Panc1 (cell line): ENCODE measurements around the gene SLX4IP. TPM values are rescaled to one million over a fixed set of nuclear protein-coding genes. Genes with fewer than 3 reads are reported as not detected.

Source experiments
- ATAC-seq: fragments of 200-7000 bp; cut with Tn5 transposase; 2 replicates; pipeline ENCODE4 v1.9.1; 2020; ENCODE audit warnings: mild to moderate bottlenecking, moderate library complexity
- BruUV-seq: library from RNA; stranded (reverse); fragments of 400-500 nt; replicated peaks from 2 replicates; lab custom pipeline; 2021; lab: Mats Ljungman, UMichigan
- CTCF ChIA-PET: fragments of 300-600 bp; sonication (Branson Sonifier 250); formaldehyde crosslinking; loops from one replicate; lab custom pipeline; 2022; ENCODE audit warnings: antibody characterized with exemption; lab: Charles Lee
- POLR2A ChIA-PET: fragments of 300-600 bp; sonication (Branson Sonifier 250); formaldehyde crosslinking; loops from one replicate; lab custom pipeline; 2022; ENCODE audit warnings: antibody characterized with exemption; lab: Charles Lee
- DNase-seq: peaks from one replicate; pipeline ENCODE4 v3.0.0-alpha.2; 2010; ENCODE audit warnings: low read depth, low spot score
- H3K27ac ChIP-seq: 2 replicates; pipeline ENCODE4 v1.5.1; 2011; ENCODE audit warnings: mild to moderate bottlenecking, low read length, inconsistent platforms
- H3K27me3 ChIP-seq: fragments of 200-500 bp; sonication (Bioruptor generic); 2 replicates; pipeline ENCODE4 v1.6.0; 2014; ENCODE audit warnings: low read length, inconsistent platforms; ENCODE audit not compliant: control insufficient read depth, insufficient read depth
- H3K36me3 ChIP-seq: fragments of 200-500 bp; sonication (Bioruptor generic); 2 replicates; pipeline ENCODE4 v1.5.1; 2014; ENCODE audit warnings: inconsistent platforms, mild to moderate bottlenecking, low read length, moderate library complexity; ENCODE audit not compliant: control insufficient read depth, insufficient read depth
- H3K4me1 ChIP-seq: 2 replicates; pipeline ENCODE4 v1.5.1; 2011; ENCODE audit warnings: inconsistent platforms, mild to moderate bottlenecking, low read length, moderate library complexity; ENCODE audit not compliant: control insufficient read depth, insufficient read depth
- H3K4me3 ChIP-seq, 2 experiments: 2 replicates each; pipeline ENCODE4 v1.5.1; 2011 to 2012; ENCODE audit warnings: low read depth in 2 of 2, low read length in 2 of 2, mild to moderate bottlenecking in 2 of 2, inconsistent platforms in 1 of 2, moderate library complexity in 1 of 2
- H3K9me3 ChIP-seq: fragments of 200-500 bp; sonication (Bioruptor generic); 2 replicates; pipeline ENCODE4 v1.5.1; 2014; ENCODE audit warnings: low read depth, mild to moderate bottlenecking, inconsistent platforms, low read length, moderate library complexity; ENCODE audit not compliant: control insufficient read depth, insufficient read depth
- POLR2AphosphoS5 ChIP-seq: IDR thresholded peaks from 2 replicates; pipeline ENCODE4 v1.6.1; 2012; ENCODE audit warnings: mild to moderate bottlenecking, low read depth, low read length, moderate library complexity
- SIN3A ChIP-seq: IDR thresholded peaks from 2 replicates; pipeline ENCODE4 v1.6.1; 2012; ENCODE audit warnings: low read depth, mild to moderate bottlenecking, low read length, moderate library complexity, borderline replicate concordance; ENCODE audit not compliant: insufficient read depth
- TCF7L2 ChIP-seq: IDR thresholded peaks from 2 replicates; pipeline ENCODE4 v1.6.1; 2011; ENCODE audit warnings: mild to moderate bottlenecking, low read depth, low read length, inconsistent platforms
- in situ Hi-C: cut with HindIII; loops from 2 replicates; pipeline ENCODE4 v1.10.0; 2016; ENCODE audit warnings: low sequenced_read_pairs, low pct_unique_long_range_greater_than_20kb
- intact Hi-C: fragments of 100-400 bp; cut with micrococcal nuclease; formaldehyde crosslinking; loops from one replicate; pipeline ENCODE4 v1.10.0; 2022; ENCODE audit not compliant: unreplicated experiment
- total RNA-seq: library from RNA; stranded (reverse); gene quantifications from one replicate; pipeline ENCODE4 v1.2.1, GENCODE V29; 2021; ENCODE audit not compliant: unreplicated experiment
- TF ChIP-seq, protein P1 (sequence below): fragments of 450-650 bp; IDR thresholded peaks from 2 replicates; pipeline ENCODE4 v1.5.1; 2017; ENCODE audit warnings: mild to moderate bottlenecking
- TF ChIP-seq, protein P2 (sequence below), 2 experiments: IDR thresholded peaks; 2 replicates each; pipeline ENCODE4 v1.6.1; 2011 to 2012; ENCODE audit warnings: low read depth in 2 of 2, control low read depth in 1 of 2, low read length in 1 of 2, mild to moderate bottlenecking in 1 of 2, moderate library complexity in 1 of 2; ENCODE audit not compliant: insufficient read depth in 1 of 2

SLX4IP gene
- total RNA-seq, 1 experiment from 2014 or later: 5.4 TPM

DNA sequence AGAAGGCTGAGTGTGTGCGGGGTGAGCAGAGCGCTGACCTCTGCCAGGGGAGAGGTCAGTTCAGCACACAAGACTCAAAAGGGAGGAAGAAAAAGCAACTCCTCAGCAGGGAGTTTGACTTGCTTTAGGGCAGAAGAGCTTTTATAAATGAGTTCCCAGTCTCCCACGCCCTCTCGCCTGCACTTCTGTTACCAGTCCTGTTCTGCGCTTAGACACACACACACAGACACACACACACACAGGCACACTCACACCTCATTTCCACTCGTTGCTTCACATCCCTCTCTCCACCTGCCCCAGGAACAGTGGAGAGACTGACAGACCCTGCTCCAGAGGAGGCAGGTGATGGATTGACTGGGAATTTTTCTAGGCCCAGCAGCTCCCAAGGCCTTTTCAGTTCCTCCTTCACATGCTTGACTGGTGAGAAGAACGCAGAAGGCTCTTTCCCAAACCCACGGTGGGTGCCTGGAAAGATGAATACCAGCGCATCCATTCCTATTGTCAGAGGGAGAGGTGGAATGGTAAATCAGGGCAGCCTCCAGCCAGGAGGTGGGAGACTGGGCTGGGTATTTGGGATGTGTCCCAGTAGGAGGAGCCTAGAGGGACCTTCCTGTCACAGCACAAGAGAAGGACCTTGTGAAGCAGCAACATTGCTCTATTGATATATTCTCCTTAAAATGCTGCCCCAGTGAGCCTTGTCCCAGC is 195.0 kb downstream of the SLX4IP start:
- Histone ChIP-seq H3K9me3 (no peaks in the 10 kb centered on the region), H3K4me3 (no peak overlapping the region), H3K36me3 (no peaks in the 10 kb centered on the region), H3K4me1 (no peaks in the 10 kb centered on the region), H3K27me3 (no peaks in the 10 kb centered on the region), H3K27ac (no peak overlapping the region)
- intact Hi-C loops: no loop called here
- DNase-seq (no peak), ATAC-seq (no peak)
- no peak for TF ChIP-seq SIN3A
- TF ChIP-seq, protein P1, sequence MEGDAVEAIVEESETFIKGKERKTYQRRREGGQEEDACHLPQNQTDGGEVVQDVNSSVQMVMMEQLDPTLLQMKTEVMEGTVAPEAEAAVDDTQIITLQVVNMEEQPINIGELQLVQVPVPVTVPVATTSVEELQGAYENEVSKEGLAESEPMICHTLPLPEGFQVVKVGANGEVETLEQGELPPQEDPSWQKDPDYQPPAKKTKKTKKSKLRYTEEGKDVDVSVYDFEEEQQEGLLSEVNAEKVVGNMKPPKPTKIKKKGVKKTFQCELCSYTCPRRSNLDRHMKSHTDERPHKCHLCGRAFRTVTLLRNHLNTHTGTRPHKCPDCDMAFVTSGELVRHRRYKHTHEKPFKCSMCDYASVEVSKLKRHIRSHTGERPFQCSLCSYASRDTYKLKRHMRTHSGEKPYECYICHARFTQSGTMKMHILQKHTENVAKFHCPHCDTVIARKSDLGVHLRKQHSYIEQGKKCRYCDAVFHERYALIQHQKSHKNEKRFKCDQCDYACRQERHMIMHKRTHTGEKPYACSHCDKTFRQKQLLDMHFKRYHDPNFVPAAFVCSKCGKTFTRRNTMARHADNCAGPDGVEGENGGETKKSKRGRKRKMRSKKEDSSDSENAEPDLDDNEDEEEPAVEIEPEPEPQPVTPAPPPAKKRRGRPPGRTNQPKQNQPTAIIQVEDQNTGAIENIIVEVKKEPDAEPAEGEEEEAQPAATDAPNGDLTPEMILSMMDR: no peak
- TF ChIP-seq POLR2AphosphoS5: no peak
- no peak for TF ChIP-seq TCF7L2
- in situ Hi-C loops: no loop called here
- BruUV-seq: no TSS peak
- CTCF ChIA-PET: no interaction called here
- POLR2A ChIA-PET: no interaction called here

DNA sequence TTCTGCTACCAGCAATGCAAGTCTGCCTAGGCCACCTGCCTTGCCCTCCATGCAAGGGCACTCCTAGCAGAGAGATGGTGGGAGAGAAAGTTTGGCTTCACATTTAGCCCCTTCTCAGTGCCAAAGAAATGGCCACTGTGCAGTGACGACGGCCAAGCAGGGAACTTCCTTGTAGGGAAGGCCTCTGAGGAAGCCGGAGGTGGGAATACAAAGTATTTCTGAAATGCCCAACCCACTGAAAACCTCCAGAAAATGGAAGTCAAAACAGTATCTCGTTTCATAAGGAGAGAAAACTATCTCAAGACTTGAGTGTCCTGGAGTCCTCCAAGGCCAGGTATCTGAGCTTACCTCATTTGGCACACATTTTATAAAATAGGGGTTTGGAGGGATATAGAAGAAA is 196.0 kb downstream of the SLX4IP start:
- no peak overlapping the region for H3K4me3 ChIP-seq
- no peaks in the 10 kb centered on the region for H3K36me3 ChIP-seq
- DNase-seq (no peak), ATAC-seq (no peak)
- no TSS peak for BruUV-seq
- no peaks in the 10 kb centered on the region for H3K27me3 ChIP-seq
- in situ Hi-C loops (no loop called here), intact Hi-C loops (no loop called here)
- ChIA-PET CTCF (no interaction called here), POLR2A (no interaction called here)
- H3K9me3 ChIP-seq: no peaks in the 10 kb centered on the region
- no peaks in the 10 kb centered on the region for H3K4me1 ChIP-seq
- no peak overlapping the region for H3K27ac ChIP-seq
- TF ChIP-seq POLR2AphosphoS5 (no peak), SIN3A (no peak), TCF7L2 (no peak)
- TF ChIP-seq, protein P1: no peak
- TF ChIP-seq, protein P2, sequence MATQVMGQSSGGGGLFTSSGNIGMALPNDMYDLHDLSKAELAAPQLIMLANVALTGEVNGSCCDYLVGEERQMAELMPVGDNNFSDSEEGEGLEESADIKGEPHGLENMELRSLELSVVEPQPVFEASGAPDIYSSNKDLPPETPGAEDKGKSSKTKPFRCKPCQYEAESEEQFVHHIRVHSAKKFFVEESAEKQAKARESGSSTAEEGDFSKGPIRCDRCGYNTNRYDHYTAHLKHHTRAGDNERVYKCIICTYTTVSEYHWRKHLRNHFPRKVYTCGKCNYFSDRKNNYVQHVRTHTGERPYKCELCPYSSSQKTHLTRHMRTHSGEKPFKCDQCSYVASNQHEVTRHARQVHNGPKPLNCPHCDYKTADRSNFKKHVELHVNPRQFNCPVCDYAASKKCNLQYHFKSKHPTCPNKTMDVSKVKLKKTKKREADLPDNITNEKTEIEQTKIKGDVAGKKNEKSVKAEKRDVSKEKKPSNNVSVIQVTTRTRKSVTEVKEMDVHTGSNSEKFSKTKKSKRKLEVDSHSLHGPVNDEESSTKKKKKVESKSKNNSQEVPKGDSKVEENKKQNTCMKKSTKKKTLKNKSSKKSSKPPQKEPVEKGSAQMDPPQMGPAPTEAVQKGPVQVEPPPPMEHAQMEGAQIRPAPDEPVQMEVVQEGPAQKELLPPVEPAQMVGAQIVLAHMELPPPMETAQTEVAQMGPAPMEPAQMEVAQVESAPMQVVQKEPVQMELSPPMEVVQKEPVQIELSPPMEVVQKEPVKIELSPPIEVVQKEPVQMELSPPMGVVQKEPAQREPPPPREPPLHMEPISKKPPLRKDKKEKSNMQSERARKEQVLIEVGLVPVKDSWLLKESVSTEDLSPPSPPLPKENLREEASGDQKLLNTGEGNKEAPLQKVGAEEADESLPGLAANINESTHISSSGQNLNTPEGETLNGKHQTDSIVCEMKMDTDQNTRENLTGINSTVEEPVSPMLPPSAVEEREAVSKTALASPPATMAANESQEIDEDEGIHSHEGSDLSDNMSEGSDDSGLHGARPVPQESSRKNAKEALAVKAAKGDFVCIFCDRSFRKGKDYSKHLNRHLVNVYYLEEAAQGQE (IDR thresholded peaks at IDR 0.05; ENCODE audit: insufficient read depth in 1 of 2, low read depth in 2 of 2, low read length in 1 of 2): no peak
